ENCODE measurements around the gene CCNYL1. TPM values are rescaled to one million over a fixed set of nuclear protein-coding genes. Genes with fewer than 3 reads are reported as not detected.

The CCNYL1 gene
- polyA plus RNA-seq, 3 donors, result 4.1 to 10.6 (median 4.6) TPM

GRCh38 chr2:207770602-207771404 is 59.4 kb downstream of the CCNYL1 start:
- peaks cover 0 to 3% (median 1%) of the 10 kb centered on the region in 7 donors for H3K9me3 Mint-ChIP-seq
- H3K4me1 ChIP-seq (ENCODE audit: control insufficient read depth in 1 of 2, insufficient read depth in 2 of 2, low read length in 2 of 2), result peaks cover 45% of the 10 kb centered on the region in 2 donors

GRCh38 chr2:207771421-207771820 is 60.0 kb downstream of the CCNYL1 start:
- peak overlapping the region; percentile 88 to 96 for H3K4me3 Mint-ChIP-seq
- peaks cover 0 to 3% (median 1%) of the 10 kb centered on the region in 7 donors for H3K9me3 Mint-ChIP-seq
- no peak overlapping the region for H3K27ac Mint-ChIP-seq

More at GRCh38 chr2:207770602-207771404, 59.4 kb downstream of the CCNYL1 start:
- Mint-ChIP-seq H3K4me3 (peak overlapping the region; percentile 88 to 96), H3K27me3 (ENCODE audit: low read depth in 3 of 3) (peaks cover 7 to 27% (median 26%) of the 10 kb centered on the region in 3 donors), H3K4me1 (peaks cover 45% of the 10 kb centered on the region), H3K36me3 (peaks cover 3 to 8% of the 10 kb centered on the region in 2 donors), H3K27ac (peak overlapping the region in 5 of 7 donors; percentile 74 to 91 (median 84))
- 5% methylated on average over 32 of the region's 50 CpGs for WGBS (ENCODE audit: insufficient coverage)
- Histone ChIP-seq H4K20me1 (ENCODE audit: insufficient read depth, low read length) (peaks cover 7% of the 10 kb centered on the region), H3K27ac (ENCODE audit: low read depth in 1 of 2, low read length in 2 of 2) (no peak overlapping the region), H3K27me3 (ENCODE audit: control insufficient read depth in 2 of 2, insufficient read depth in 2 of 2, low read length in 2 of 2) (peaks cover 0 to 12% of the 10 kb centered on the region in 2 donors), H3K9me3 (replicated peaks in 1 of 2; ENCODE audit: control insufficient read depth in 1 of 2, insufficient read depth in 1 of 2, low read length in 2 of 2) (no peaks in the 10 kb centered on the region), H2AFZ (ENCODE audit: insufficient read depth, low read depth, low read length, poor library complexity, severe bottlenecking) (peak overlapping the region; percentile 96), H3K36me3 (replicated peaks in 1 of 2; ENCODE audit: control insufficient read depth in 1 of 2, insufficient read depth in 2 of 2, low read length in 2 of 2) (no peaks in the 10 kb centered on the region), H3K79me2 (ENCODE audit: insufficient read depth, low read length) (peaks cover 10% of the 10 kb centered on the region), H3K9ac (ENCODE audit: insufficient read depth, low read length, poor library complexity, severe bottlenecking) (no peak overlapping the region), H3K4me3 (replicated peaks in 1 of 3; ENCODE audit: low read depth in 2 of 3, low read length in 3 of 3) (peak overlapping the region; percentile 50 to 85 (median 76)), H3K4me2 (replicated peaks; ENCODE audit: extremely low read depth, low read length, poor library complexity, severe bottlenecking) (peak overlapping the region; percentile 99)
- TF ChIP-seq CTCF (IDR thresholded peaks at IDR 0.05), result no peak
- peak in 2 of 3 donors; percentile 25 to 28 for DNase-seq
- intact Hi-C loops (cut with micrococcal nuclease), result no loop called here

More at GRCh38 chr2:207771421-207771820, 60.0 kb downstream of the CCNYL1 start:
- no peaks in the 10 kb centered on the region for H3K9me3 ChIP-seq (replicated peaks in 1 of 2; ENCODE audit: control insufficient read depth in 1 of 2, insufficient read depth in 1 of 2, low read length in 2 of 2)
- TF ChIP-seq CTCF (IDR thresholded peaks at IDR 0.05), result no peak
- peak overlapping the region in 1 of 3 experiments; percentile 85 for H3K4me3 ChIP-seq (replicated peaks in 1 of 3; ENCODE audit: low read depth in 2 of 3, low read length in 3 of 3)
- 89% methylated on average over 5 of the region's 14 CpGs for WGBS (ENCODE audit: insufficient coverage)
- peaks cover 40 to 45% of the 10 kb centered on the region in 2 donors for H3K4me1 ChIP-seq (ENCODE audit: control insufficient read depth in 1 of 2, insufficient read depth in 2 of 2, low read length in 2 of 2)
- H3K4me2 ChIP-seq (replicated peaks; ENCODE audit: extremely low read depth, low read length, poor library complexity, severe bottlenecking), result peak overlapping the region; percentile 99
- H3K4me1 Mint-ChIP-seq, result peaks cover 40% of the 10 kb centered on the region
- H3K27ac ChIP-seq (ENCODE audit: low read depth in 1 of 2, low read length in 2 of 2), result no peak overlapping the region
- H3K36me3 Mint-ChIP-seq, result peaks cover 3 to 8% of the 10 kb centered on the region in 2 donors
- no peak overlapping the region for H3K9ac ChIP-seq (ENCODE audit: insufficient read depth, low read length, poor library complexity, severe bottlenecking)
- H3K79me2 ChIP-seq (ENCODE audit: insufficient read depth, low read length), result peaks cover 10% of the 10 kb centered on the region
- H3K27me3 Mint-ChIP-seq (ENCODE audit: low read depth in 3 of 3), result peaks cover 7 to 27% (median 26%) of the 10 kb centered on the region in 3 donors
- no peaks in the 10 kb centered on the region for H3K36me3 ChIP-seq (replicated peaks in 1 of 2; ENCODE audit: control insufficient read depth in 1 of 2, insufficient read depth in 2 of 2, low read length in 2 of 2)
- intact Hi-C loops (cut with micrococcal nuclease), result no loop called here
- peaks cover 0 to 12% of the 10 kb centered on the region in 2 donors for H3K27me3 ChIP-seq (ENCODE audit: control insufficient read depth in 2 of 2, insufficient read depth in 2 of 2, low read length in 2 of 2)
- DNase-seq, result no peak
- H4K20me1 ChIP-seq (ENCODE audit: insufficient read depth, low read length), result peaks cover 7% of the 10 kb centered on the region
- peak overlapping the region; percentile 96 for H2AFZ ChIP-seq (ENCODE audit: insufficient read depth, low read depth, low read length, poor library complexity, severe bottlenecking)
